A673 (cell line): ENCODE measurements around the gene PRND. TPM values are rescaled to one million over a fixed set of nuclear protein-coding genes. Genes with fewer than 3 reads are reported as not detected.

ENCODE experiments used
- BruUV-seq: library from RNA; stranded (reverse); fragments of 400-500 nt; replicated peaks from 2 replicates; lab custom pipeline; 2021; lab: Mats Ljungman, UMichigan
- CTCF ChIA-PET: fragments of 300-600 bp; sonication (Branson Sonifier 250); formaldehyde crosslinking; loops from one replicate; lab custom pipeline; 2022; ENCODE audit warnings: antibody characterized with exemption; lab: Charles Lee
- POLR2A ChIA-PET: fragments of 300-600 bp; sonication (Branson Sonifier 250); formaldehyde crosslinking; loops from one replicate; lab custom pipeline; 2022; ENCODE audit warnings: antibody characterized with exemption; ENCODE audit not compliant: low non-redundant PET; lab: Charles Lee
- DNase-seq: peaks from one replicate; pipeline ENCODE4 v3.0.0-alpha.2; 2015; ENCODE audit warnings: low spot score
- H3K27ac ChIP-seq: fragments of 200-600 bp; sonication (generic); 2 replicates; pipeline ENCODE4 v1.5.1; 2016; ENCODE audit warnings: mixed run types, low read depth, mild to moderate bottlenecking, mixed read lengths, antibody characterized with exemption, low read length; ENCODE audit not compliant: poor library complexity, severe bottlenecking
- H3K27me3 ChIP-seq: fragments of 200-600 bp; sonication (generic); replicated peaks from 2 replicates; pipeline ENCODE4 v1.6.1; 2017; ENCODE audit warnings: mixed run types, low read depth, mild to moderate bottlenecking, mixed read lengths, antibody characterized with exemption, low read length; ENCODE audit not compliant: insufficient read depth, poor library complexity
- H3K36me3 ChIP-seq: fragments of 200-600 bp; sonication (generic); 2 replicates; pipeline ENCODE4 v1.6.1; 2016; ENCODE audit warnings: mixed run types, mild to moderate bottlenecking, mixed read lengths, antibody characterized with exemption, low read length; ENCODE audit not compliant: insufficient read depth, poor library complexity, severe bottlenecking
- H3K4me1 ChIP-seq: fragments of 200-600 bp; sonication (generic); 2 replicates; pipeline ENCODE4 v1.6.1; 2017; ENCODE audit warnings: mixed run types, mild to moderate bottlenecking, mixed read lengths, antibody characterized with exemption, low read length; ENCODE audit not compliant: insufficient read depth, poor library complexity, severe bottlenecking
- H3K4me3 ChIP-seq: fragments of 200-600 bp; sonication (generic); 2 replicates; pipeline ENCODE4 v1.5.1; 2016; ENCODE audit warnings: low read depth, mixed run types, mild to moderate bottlenecking, mixed read lengths, low read length; ENCODE audit not compliant: poor library complexity, severe bottlenecking
- H3K9me3 ChIP-seq: fragments of 200-600 bp; sonication (generic); 2 replicates; pipeline ENCODE4 v1.6.1; 2016; ENCODE audit warnings: mixed run types, low read depth, mild to moderate bottlenecking, mixed read lengths, antibody characterized with exemption, low read length; ENCODE audit not compliant: poor library complexity, severe bottlenecking
- EZH2 ChIP-seq: fragments of 200-600 bp; sonication (generic); IDR thresholded peaks from 2 replicates; pipeline ENCODE4 v1.6.1; 2017; ENCODE audit warnings: borderline replicate concordance, low read depth, mild to moderate bottlenecking, mixed read lengths, antibody characterized with exemption, low read length; ENCODE audit not compliant: poor library complexity, severe bottlenecking
- intact Hi-C: fragments of 100-400 bp; cut with micrococcal nuclease; formaldehyde crosslinking; loops from one replicate; pipeline ENCODE4 v1.10.0; 2022; ENCODE audit not compliant: unreplicated experiment
- total RNA-seq: library from RNA; stranded (reverse); gene quantifications from 2 replicates; pipeline ENCODE4 v1.2.3, GENCODE V29; 2021
- TF ChIP-seq, protein P1 (sequence below): fragments of 300-800, 200-600 bp; sonication (generic); conservative IDR thresholded peaks from 2 replicates; pipeline ENCODE4 v1.5.1; 2017; ENCODE audit warnings: low read depth, mild to moderate bottlenecking, antibody characterized with exemption, low read length, moderate library complexity, mixed read lengths

Gene PRND
- total RNA-seq, 1 experiment from 2014 or later, result 0.09 TPM

DNA sequence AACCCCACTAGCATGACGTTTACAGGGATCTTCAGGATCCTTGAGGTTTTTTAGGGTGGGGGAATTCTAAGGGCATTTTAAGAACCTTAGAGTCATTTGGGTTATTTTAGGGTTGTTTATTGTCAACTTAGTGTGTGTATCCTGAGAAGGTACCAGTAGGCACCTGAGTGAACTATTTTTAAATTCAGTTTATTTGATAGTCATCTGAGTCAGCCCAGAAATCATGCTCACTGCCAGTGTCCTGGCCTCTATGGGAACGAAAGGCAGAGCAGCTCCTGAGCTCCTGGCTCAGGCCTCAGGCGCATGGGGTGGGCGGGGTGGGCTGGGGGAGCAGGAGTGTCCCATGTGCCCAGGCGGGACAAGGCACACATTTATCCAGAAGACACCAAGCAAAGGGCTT lies 52.0 kb downstream of the PRND start:
- POLR2A ChIA-PET, result no interaction called here
- CTCF ChIA-PET, result no interaction called here

DNA sequence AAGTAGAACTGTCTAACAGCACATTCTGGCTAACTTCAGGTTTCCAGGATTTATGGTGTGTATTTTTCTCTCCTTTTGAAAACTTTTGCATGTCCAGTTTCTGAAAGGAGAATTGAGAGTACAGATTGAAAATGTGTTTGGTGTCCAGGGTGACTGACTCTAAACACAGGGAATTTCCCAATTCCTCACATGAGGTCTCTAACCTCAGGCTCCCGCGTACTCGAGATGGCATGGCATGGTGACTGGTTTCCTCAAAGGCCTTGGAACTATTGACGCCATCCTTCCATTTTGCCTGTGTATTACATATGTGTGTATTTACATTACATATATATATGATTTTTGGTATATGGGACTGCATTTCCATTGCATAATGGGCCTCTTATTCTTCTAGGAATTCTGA lies 52.5 kb downstream of the PRND start:
- intact Hi-C loops, result no loop called here
- Histone ChIP-seq H3K9me3 (peaks cover 10% of the 10 kb centered on the region), H3K27ac (no peak overlapping the region), H3K4me1 (no peaks in the 10 kb centered on the region), H3K27me3 (no peaks in the 10 kb centered on the region), H3K36me3 (no peaks in the 10 kb centered on the region), H3K4me3 (no peak overlapping the region)
- no TSS peak for BruUV-seq
- ChIA-PET CTCF (no interaction called here), POLR2A (no interaction called here)
- no peak for TF ChIP-seq EZH2
- TF ChIP-seq, protein P1, sequence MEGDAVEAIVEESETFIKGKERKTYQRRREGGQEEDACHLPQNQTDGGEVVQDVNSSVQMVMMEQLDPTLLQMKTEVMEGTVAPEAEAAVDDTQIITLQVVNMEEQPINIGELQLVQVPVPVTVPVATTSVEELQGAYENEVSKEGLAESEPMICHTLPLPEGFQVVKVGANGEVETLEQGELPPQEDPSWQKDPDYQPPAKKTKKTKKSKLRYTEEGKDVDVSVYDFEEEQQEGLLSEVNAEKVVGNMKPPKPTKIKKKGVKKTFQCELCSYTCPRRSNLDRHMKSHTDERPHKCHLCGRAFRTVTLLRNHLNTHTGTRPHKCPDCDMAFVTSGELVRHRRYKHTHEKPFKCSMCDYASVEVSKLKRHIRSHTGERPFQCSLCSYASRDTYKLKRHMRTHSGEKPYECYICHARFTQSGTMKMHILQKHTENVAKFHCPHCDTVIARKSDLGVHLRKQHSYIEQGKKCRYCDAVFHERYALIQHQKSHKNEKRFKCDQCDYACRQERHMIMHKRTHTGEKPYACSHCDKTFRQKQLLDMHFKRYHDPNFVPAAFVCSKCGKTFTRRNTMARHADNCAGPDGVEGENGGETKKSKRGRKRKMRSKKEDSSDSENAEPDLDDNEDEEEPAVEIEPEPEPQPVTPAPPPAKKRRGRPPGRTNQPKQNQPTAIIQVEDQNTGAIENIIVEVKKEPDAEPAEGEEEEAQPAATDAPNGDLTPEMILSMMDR, result no peak
- no peak for DNase-seq

More for the DNA sequence above, 52.0 kb downstream of the PRND start:
- Histone ChIP-seq H3K9me3 (peaks cover 10% of the 10 kb centered on the region), H3K4me3 (no peak overlapping the region), H3K36me3 (no peaks in the 10 kb centered on the region), H3K27ac (no peak overlapping the region), H3K27me3 (no peaks in the 10 kb centered on the region), H3K4me1 (no peaks in the 10 kb centered on the region)
- DNase-seq, result no peak
- intact Hi-C loops, result no loop called here
- BruUV-seq, result no TSS peak
- no peak for TF ChIP-seq EZH2
- TF ChIP-seq, protein P1, result no peak

DNA sequence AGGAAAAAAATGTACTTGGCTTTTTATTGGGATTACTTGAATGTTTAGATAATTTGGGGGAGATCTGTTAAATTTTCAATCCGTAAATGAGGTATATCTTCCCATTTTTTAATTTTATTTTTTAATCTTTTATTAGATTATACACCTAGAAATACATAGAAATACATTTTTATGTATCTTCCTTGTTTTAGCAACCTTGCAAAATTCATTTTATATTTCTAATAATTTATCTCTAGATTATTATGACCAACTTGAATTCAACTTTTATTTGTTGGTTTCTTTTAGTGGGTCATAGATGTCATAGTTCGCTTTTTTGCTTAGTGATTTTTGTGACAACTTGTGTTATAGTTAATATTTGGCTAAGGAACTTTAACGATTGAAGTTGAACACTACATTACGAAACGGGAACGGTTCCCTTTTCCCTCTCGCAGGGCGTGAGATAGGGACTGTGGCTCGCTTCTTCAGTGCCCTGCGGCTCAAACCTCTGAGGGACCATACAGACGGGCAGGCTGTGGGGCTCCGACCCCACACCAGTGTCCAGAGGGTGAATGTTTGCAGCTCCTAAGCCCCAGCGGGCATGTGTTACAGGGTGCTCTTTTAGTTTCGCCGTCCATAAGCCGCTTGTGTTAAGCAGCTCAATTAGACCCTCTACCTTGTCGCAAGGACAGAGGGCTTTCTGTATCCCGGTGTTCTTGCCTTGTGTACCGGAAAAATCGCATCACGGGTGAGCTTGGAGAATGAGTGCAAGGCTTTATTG lies 53.8 kb downstream of the PRND start:
- no peak for TF ChIP-seq EZH2
- TF ChIP-seq, protein P1, result no peak
- no peak overlapping the region for H3K27ac ChIP-seq
- BruUV-seq, result no TSS peak

More for the DNA sequence above, 53.8 kb downstream of the PRND start:
- Histone ChIP-seq H3K4me3 (no peak overlapping the region), H3K9me3 (peaks cover 10% of the 10 kb centered on the region), H3K27me3 (no peaks in the 10 kb centered on the region), H3K4me1 (no peaks in the 10 kb centered on the region), H3K36me3 (no peaks in the 10 kb centered on the region)
- intact Hi-C loops, result no loop called here
- no peak for DNase-seq
- POLR2A ChIA-PET, result no interaction called here
- CTCF ChIA-PET, result no interaction called here
